GM13976 (cell line): ENCODE data around the gene COL8A2.

ENCODE experiments used
- DNase-seq: peaks from one replicate; pipeline ENCODE4 v3.0.0; 2012; ENCODE audit warnings: low spot score
- CTCF ChIP-seq: IDR thresholded peaks from 2 replicates; pipeline ENCODE4 v1.5.1; 2012; ENCODE audit warnings: borderline replicate concordance, mild to moderate bottlenecking; ENCODE audit not compliant: insufficient read depth; ENCODE audit errors: extremely low read depth, missing control alignments, control extremely low read depth
- in situ Hi-C: fragments of 300-500 bp; cut with MboI; formaldehyde crosslinking; loops from one replicate; pipeline ENCODE4 v1.12.0; 2022; ENCODE audit warnings: low sequenced_read_pairs, mixed read lengths, inconsistent platforms; ENCODE audit not compliant: unreplicated experiment

COL8A2 gene

GRCh38 chr1:36125129-36125991, at the start of gene COL8A2:
Gene COL8A2 (minus strand): TSS chr1:36125222. CDS start chr1:36100242, 24,980 bp downstream.
- no peak for DNase-seq
- no peak for TF ChIP-seq CTCF
- in situ Hi-C loops: no loop called here

DNA sequence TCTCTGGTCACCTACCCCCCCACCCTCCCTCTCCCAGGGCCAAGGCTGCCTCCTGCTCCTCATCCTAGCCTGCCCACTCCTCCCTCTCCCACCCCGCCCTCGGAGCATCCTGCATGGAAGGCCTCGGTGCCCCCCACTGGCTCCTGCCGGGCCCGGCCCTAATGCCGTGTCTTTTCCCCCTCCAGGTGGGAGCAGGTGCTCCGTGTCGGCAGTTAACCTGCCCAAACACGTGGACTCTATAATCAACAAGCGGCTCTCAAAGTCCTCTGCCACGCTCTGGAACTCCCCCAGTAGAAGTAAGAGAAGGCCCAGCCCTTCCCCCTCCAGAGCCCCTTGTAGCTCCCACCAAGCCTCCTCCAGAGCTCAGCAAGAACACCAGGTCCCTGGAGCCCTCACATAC, 49.7 kb upstream of the COL8A2 start:
- DNase-seq: no peak
- TF ChIP-seq CTCF: no peak
- in situ Hi-C loops: no loop called here

- TF ChIP-seq CTCF: no peak
- no peak for DNase-seq
- in situ Hi-C loops: no loop called here
Measured at GRCh38 chr1:36172983-36173382, 48.0 kb upstream of the COL8A2 start.

- in situ Hi-C loops: no loop called here
- TF ChIP-seq CTCF: no peak
- DNase-seq: no peak
Measured at GRCh38 chr1:36172017-36172747, 47.2 kb upstream of the COL8A2 start.

DNA sequence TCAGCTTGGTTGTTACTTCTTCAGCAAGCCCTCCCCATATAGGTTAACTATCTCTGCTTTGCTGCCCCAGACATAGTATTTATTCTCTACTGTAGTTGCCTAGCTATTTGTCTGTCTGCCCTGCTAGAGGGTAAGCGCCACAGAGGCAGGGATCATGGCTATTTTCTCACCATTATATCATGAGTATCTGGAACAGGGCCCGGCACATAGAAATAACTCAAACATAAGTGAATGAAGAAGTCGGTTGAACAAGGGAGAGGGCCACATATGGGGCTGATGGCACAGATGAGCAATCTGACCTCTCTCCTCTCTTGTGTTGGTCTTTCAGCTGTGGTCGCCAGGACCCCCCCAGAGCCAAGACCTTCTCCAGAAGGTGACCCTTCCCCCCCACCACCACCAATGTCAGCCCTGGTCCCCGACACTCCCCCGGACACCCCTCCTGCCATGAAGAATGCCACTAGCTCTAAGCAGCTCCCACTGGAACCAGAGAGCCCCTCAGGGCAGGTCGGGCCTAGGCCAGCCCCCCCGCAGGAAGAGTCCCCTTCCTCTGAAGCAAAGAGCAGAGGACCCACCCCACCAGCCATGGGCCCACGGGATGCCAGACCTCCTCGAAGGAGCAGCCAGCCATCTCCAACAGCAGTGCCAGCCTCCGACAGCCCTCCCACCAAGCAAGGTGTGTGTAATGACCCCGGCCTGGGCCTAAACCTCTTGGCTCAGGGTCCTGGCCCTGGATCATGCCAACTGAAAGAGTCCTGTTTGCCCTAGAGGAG, 45.8 kb upstream of the COL8A2 start:
- no peak for TF ChIP-seq CTCF
- no peak for DNase-seq
- in situ Hi-C loops: no loop called here

GRCh38 chr1:36168514-36168913, 43.5 kb upstream of the COL8A2 start:
- in situ Hi-C loops: no loop called here
- DNase-seq: no peak
- no peak for TF ChIP-seq CTCF
